ENCODE measurements around the gene KCTD3.

The KCTD3 gene

GRCh38 chr1:215660259-215660658 is 93.2 kb downstream of the KCTD3 start:
- DNase-seq (ENCODE audit: low spot score), result no peak

- DNase-seq (ENCODE audit: low spot score), result no peak
Observed at GRCh38 chr1:215661033-215661432, 93.9 kb downstream of the KCTD3 start.

- DNase-seq (ENCODE audit: low spot score), result no peak
Observed at GRCh38 chr1:215665215-215665614, 98.1 kb downstream of the KCTD3 start.

- DNase-seq (ENCODE audit: low spot score), result no peak
Observed at GRCh38 chr1:215667761-215668160, 100.7 kb downstream of the KCTD3 start.

- peak; percentile 37 for DNase-seq (ENCODE audit: low spot score)
Observed at GRCh38 chr1:215669806-215670491, 102.8 kb downstream of the KCTD3 start.
